Right atrium auricular region (tissue), 2 donors: ENCODE data around the gene PCID2. TPM values are rescaled to one million over a fixed set of nuclear protein-coding genes. Genes with fewer than 3 reads are reported as not detected.

Source experiments
- DNase-seq: peaks from one replicate; pipeline ENCODE4 v3.0.0-alpha.2; 2019; ENCODE audit warnings: low spot score
- H3K27ac ChIP-seq, 2 donors: fragments of 200-600 bp; sonication (generic); 1 replicate in 1 of 2; 2 replicates in 1 of 2; pipeline ENCODE4 v1.5.1; 2016 to 2019
- H3K27me3 ChIP-seq, 2 donors: fragments of 200-600 bp; sonication (generic); one replicate each; pipeline versions ENCODE4 v1.5.1 to v1.6.0; 2017 to 2019
- H3K36me3 ChIP-seq: fragments of 200-600 bp; sonication (generic); one replicate; pipeline ENCODE4 v1.5.1; 2016
- H3K4me1 ChIP-seq, 2 donors: fragments of 200-600 bp; sonication (generic); one replicate each; pipeline versions ENCODE4 v1.5.1 to v1.6.0; 2017 to 2019
- H3K4me3 ChIP-seq, 2 donors: fragments of 200-600 bp; sonication (generic); 1 replicate in 1 of 2; 2 replicates in 1 of 2; pipeline ENCODE4 v1.5.1; 2017 to 2019; ENCODE audit warnings: mild to moderate bottlenecking in 1 of 2, moderate library complexity in 1 of 2
- H3K9me3 ChIP-seq, 2 donors: fragments of 200-600 bp; sonication (generic); one replicate each; pipeline ENCODE4 v1.5.1; 2019
- CTCF ChIP-seq, 2 donors: fragments of 200-600 bp; sonication (generic); IDR thresholded peaks; one replicate each; pipeline ENCODE4 v1.5.1; 2019; ENCODE audit warnings: antibody characterized with exemption in 2 of 2
- total RNA-seq, 2 donors: library from RNA; depleted of rRNA; stranded (reverse); fragments of >200 nt; gene quantifications; one replicate each; pipeline ENCODE4 v1.1.0, GENCODE V29; 2016

PCID2 gene
- total RNA-seq, 2 donors from 2014 or later: 34.8 to 44.4 TPM

- no peak for DNase-seq
- TF ChIP-seq CTCF (IDR thresholded peaks at IDR 0.05): no peak
- Histone ChIP-seq H3K27ac (no peak overlapping the region), H3K4me3 (no peak overlapping the region), H3K27me3 (no peaks in the 10 kb centered on the region), H3K36me3 (peaks cover 52% of the 10 kb centered on the region), H3K9me3 (no peaks in the 10 kb centered on the region), H3K4me1 (no peaks in the 10 kb centered on the region)
These were observed 23.1 kb upstream of the PCID2 start for GRCh38 chr13:113231306-113232207.

- no peak overlapping the region for H3K4me3 ChIP-seq
- no peak for DNase-seq
- H3K9me3 ChIP-seq: no peaks in the 10 kb centered on the region
- peaks cover 56% of the 10 kb centered on the region for H3K36me3 ChIP-seq
- H3K27ac ChIP-seq: no peak overlapping the region
- no peaks in the 10 kb centered on the region for H3K27me3 ChIP-seq
- no peaks in the 10 kb centered on the region for H3K4me1 ChIP-seq
- TF ChIP-seq CTCF (IDR thresholded peaks at IDR 0.05): no peak
These were observed 21.3 kb upstream of the PCID2 start for GRCh38 chr13:113229791-113230190.

- Histone ChIP-seq H3K4me1 (no peaks in the 10 kb centered on the region), H3K9me3 (no peaks in the 10 kb centered on the region), H3K4me3 (no peak overlapping the region), H3K36me3 (peaks cover 50% of the 10 kb centered on the region), H3K27me3 (no peaks in the 10 kb centered on the region), H3K27ac (no peak overlapping the region)
- no peak for TF ChIP-seq CTCF (IDR thresholded peaks at IDR 0.05)
- DNase-seq: no peak
These were observed 20.7 kb upstream of the PCID2 start for GRCh38 chr13:113229161-113229560.

- Histone ChIP-seq H3K4me3 (no peak overlapping the region), H3K36me3 (peaks cover 50% of the 10 kb centered on the region), H3K4me1 (no peaks in the 10 kb centered on the region), H3K9me3 (no peaks in the 10 kb centered on the region), H3K27me3 (no peaks in the 10 kb centered on the region), H3K27ac (no peak overlapping the region)
- no peak for TF ChIP-seq CTCF (IDR thresholded peaks at IDR 0.05)
- DNase-seq: no peak
These were observed 18.5 kb upstream of the PCID2 start for GRCh38 chr13:113226873-113227450.

GRCh38 chr13:113225515-113225914, 17.0 kb upstream of the PCID2 start:
- Histone ChIP-seq H3K27me3 (no peaks in the 10 kb centered on the region), H3K9me3 (no peaks in the 10 kb centered on the region), H3K27ac (no peak overlapping the region), H3K4me1 (peaks cover 0 to 4% of the 10 kb centered on the region in 2 donors), H3K4me3 (no peak overlapping the region), H3K36me3 (peaks cover 55% of the 10 kb centered on the region)
- DNase-seq: no peak
- TF ChIP-seq CTCF (IDR thresholded peaks at IDR 0.05): no peak
